RKO (cell line): ENCODE data around the gene TCERG1L.
"Not testable (repeated sequence)": the region's sequence is repeated elsewhere in the genome, so short reads cannot be mapped to it uniquely, and the experiment has no call there.

Experiments
- DNase-seq: peaks from one replicate; pipeline ENCODE4 v3.0.0-alpha.2; 2016; ENCODE audit warnings: low spot score

TCERG1L gene, protein sequence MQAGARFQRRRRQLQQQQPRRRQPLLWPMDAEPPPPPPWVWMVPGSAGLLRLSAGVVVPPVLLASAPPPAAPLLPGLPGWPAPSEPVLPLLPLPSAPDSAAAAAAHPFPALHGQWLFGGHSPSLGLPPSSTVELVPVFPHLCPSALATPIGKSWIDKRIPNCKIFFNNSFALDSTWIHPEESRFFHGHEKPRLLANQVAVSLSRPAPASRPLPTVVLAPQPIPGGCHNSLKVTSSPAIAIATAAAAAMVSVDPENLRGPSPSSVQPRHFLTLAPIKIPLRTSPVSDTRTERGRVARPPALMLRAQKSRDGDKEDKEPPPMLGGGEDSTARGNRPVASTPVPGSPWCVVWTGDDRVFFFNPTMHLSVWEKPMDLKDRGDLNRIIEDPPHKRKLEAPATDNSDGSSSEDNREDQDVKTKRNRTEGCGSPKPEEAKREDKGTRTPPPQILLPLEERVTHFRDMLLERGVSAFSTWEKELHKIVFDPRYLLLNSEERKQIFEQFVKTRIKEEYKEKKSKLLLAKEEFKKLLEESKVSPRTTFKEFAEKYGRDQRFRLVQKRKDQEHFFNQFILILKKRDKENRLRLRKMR

DNA sequence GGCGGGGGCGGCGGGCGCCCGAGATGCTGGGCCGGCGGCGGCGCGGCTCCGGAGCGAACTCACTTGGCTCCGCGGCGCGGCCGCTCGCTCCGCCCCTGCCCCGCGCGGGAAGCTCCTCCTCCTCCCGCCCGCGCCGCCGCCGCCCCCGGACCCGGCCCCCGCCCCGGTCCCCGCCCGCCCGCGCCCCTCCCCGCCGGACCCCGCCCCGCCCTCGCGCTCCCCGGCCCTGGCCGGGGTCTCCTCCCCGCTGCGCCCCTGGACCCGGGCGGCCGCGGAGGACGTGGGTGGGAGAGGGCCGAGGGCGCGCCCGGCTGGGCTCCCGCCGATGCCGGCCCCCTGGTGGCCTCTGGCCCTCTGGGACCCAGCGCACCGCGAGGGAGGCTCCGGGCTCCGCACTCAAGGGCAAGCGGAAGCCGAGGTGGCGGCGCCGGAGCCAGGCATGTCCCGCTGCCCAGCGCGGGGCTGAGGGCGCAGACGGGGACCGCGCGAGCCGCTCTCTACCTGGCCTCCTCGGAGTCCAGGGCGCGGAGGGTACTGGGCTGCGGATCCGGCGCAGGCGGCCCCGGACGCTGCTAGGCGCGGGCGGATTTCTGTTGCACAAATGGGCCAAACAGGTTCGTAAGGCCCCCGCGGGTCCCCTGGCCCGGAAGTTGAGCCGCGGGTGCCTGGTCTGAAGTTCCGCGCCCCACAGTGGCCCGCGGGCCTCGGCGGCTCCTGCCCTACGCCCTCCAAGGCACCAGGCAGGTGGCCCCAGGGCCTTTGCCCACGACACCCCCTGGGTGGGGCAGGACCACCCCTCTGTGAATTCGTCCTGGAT lies at the start of gene TCERG1L:
TCERG1L (minus strand) TSS at position 61 of the 817 bp plus-strand sequence. CDS start 86 bp downstream, outside the sequence.
- no peak for DNase-seq

DNA sequence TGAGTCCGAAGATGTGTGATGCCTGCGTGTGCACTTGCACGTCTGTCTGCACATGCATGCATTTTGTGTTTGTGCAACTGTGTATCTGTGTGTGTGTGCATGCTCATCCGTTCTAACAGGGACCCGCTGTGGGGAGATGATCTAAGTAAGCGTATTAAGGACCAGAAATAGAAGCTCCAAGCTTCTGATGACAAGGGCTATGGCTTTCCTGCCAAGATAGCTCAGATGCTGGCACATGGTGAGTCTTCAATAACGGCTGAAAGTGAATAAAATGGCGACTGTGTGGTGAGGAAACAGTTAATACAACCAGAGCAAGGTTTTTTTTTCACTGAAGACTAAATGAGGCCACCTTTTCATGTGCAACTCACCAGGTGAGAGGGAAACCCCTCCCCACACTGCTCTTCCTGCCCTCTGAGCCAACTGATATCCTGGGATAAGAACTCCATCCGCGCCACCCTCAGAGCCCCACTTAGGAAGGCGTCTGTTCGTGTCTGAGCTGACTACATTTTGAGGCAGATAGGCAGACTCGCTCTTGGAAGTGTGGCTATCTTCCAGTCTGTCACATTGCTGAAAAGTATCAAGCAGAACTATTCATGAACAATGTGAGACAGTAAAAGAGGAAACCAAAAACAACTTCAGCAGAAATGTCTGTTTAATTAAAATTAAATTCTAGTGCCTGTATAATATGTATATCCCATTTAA lies 47.4 kb upstream of the TCERG1L start:
- DNase-seq = no peak

DNA sequence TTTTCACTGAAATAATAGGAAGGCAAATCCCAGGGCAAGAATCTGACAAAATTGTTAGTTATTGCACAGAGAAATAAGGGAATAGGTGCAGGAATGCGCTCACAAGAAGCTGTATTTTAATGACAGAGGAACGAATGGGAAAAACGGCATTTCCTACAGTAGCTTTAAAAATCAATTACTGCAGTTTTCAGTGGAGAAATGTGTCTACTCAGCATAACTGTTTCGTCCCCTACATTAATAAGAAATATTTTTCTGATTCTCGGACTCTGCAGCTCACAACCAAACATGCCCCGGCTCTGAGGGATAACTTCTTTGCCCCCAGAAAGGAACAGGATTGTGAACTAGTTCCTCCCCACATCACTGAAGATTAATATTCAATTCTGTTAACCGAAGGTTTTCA lies 44.9 kb upstream of the TCERG1L start:
- no peak for DNase-seq

DNA sequence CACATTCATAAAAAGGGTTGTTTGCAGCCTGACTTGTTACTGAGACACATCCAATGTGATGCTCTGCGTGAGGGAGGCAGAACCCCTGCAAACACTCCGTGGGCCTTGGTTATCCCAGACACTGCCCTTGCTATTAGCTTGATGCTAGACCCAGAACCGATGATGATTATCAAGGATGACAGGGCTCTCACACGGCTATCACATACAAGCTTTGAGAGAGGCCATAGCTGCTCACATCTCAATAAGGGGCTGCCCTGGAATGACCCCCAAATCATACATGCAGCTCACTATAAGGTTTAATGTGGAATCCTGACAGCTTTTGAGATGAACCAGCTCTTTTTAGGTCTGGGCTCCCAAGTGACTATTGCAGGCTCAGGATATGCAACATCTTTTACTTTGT lies 44.4 kb upstream of the TCERG1L start:
- DNase-seq = no peak

DNA sequence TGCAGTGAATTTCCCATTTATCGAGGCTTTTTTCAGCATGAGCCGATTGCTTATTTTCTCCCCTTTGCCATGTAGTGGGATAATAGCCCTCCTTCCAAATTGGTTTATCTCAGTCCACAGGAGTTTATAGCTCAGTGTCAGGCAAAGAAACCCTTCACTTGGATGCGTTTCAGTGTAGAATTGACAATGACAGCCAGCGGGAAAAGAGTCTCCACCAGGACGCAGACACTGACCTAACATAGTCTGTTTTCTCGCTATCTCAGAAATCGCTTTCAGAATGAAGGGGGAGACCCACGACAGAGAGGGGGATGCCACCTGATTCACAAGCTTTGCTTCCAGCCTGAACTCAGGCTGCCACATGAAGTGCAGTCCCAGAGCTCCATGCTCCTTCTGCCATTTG lies 43.5 kb upstream of the TCERG1L start:
- DNase-seq = no peak

DNA sequence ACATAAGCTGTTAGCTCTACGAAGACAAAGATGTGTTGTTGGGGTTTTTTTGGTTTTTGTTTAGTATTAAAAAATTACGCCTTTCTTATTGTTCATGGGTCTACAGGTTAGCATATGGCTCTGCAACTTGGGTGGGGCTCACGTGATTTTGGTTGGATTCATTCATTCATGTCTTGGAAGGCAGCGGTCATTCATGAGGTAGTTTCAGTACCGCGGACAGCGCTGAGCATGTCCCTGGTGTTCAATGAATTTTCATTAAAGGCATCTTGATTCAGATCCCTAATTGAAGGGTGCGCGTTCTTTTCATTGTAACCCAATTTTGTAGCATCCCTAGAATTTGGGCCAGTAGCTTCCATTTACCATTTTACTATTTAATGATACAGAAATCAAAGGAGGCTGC lies 42.9 kb upstream of the TCERG1L start:
- DNase-seq = peak; percentile 5

DNA sequence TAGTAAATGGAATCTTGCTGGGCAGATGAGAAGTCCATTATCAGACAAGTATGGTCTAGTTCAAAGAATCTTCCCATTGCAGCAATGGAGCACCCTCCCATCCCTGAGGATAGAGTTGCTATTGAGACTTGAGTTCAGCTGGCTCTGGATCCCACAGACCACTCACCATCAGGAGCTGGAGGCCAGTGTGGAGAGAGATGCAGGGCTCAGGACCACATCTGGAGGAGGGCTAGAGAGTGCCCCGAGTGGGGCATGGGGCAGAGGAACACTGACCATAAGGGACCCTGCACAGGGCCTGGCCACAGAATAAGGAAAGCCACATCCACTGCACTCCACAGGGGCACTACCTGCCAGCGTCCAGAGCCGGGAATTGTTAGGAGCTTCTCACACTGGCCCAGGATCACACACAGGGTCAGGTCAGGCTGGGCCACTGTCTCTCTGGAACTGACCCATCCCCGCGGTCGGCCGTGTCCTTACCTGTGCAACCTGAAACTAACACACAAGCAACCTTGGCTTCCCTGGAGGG lies 41.3 kb upstream of the TCERG1L start:
- DNase-seq = no peak

DNA sequence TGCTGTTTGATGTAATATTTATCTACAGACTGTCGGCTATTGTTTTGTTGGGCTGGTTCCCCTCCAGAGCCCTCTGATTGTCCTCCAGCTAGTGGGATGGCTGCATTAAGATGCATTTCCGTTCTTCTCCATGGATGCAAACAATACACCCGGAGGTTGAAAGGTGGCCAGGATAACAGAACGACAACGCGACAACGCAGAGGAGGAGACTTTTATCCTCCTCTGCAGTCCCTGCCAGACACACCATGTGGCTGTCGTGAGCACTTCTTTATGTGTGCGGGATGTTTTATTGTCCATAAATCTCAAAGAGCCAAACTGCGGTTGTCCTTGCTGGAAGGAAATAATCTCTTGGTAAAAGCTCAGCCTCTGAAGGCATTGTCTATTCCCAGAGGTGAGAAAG lies 39.1 kb upstream of the TCERG1L start:
- no peak for DNase-seq

DNA sequence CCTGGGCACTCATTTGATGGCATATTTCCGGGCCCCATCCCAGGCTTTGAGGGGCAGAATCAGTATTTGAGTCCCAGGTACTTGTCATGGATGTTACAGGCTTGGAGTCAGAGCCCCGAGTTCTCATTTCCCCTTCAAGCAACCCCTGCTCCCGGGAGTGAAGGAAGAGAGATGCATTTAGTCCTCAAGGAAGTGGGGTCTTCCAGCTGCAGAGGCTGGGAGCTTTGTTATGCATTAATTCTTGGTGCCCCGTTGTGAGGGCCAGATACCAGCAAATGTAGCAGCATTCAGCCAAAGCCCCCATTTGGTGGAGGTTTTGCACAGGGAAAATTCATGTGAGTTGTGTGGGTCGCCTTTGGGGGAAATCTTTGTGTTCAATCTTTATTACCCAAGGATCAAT lies 38.7 kb upstream of the TCERG1L start:
- no peak for DNase-seq

DNA sequence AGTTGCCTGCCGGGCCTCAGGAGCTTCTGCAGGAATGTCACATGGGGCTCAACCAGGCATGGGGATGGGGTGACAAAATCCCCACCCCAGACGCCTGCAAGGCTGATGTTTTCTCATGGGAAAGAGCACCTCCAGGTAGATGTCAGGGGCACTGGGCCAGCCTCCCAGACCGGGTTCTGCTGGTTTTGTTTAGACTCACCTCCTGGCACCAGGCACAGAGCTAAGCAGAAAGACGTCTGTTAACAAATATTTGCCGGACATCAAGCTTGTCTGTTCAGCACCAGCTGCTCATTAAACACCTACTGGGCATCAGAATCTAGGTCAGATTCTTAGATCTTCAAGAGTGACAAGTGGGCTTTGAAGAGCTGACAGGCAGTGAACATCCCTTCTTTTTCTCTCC lies 34.9 kb upstream of the TCERG1L start:
- DNase-seq = no peak

DNA sequence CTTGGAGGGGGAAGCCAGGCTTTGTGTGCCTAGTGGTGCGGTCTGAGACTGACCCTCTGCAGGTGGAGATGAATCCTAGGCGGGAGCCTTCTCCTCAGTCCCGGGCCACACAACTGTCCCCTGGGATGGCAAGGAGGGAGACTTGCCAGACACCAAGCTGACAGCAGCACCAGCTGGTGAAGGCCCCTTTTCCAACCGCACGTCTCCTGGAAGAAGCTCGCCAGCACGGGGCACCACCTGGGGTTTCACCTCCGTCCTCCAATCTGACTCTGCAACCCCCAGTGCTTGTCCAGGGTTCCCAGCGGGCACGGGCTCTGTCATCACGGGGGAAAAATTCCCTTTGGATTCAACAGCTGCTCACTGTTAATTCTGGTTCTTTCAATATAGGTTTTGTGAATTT lies 34.2 kb upstream of the TCERG1L start:
- no peak for DNase-seq

DNA sequence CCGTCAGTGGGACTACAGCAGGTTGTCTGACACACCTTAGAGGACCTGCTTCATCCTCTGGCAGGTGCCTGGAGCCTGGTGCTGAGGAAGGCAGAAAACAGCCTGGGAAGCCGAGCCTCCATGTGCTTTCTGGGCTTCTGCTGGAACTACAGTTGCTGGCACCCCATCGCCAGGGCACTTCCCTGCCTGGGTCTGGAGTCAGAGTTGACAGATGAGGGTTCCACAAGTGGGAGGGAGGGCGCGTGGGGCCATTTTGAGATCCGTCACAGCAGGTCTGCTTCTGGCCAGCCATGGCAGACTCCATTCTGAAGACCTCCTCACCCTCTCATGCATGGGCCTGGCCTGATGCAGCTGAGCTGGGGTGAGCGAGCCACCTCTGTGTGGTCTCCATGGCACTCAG lies 33.2 kb upstream of the TCERG1L start:
- no peak for DNase-seq

DNA sequence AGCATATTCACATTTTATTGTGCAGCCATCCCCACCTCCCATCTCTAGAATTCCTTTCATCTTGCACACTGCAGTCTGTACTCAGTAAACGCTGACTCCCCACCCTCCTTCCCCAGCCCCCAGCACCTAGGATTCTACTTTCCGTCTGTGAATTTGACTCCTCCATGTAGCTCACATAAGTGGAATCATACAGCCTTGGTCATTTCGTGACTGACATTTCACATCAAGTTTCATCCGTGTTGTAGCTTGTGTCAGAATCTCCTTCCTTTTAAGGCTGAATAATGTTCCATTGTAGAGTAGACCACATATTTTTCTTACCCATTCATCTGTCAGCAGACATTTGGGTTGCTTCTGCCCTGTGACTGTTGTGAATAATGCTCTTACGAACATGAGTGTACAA lies 26.2 kb upstream of the TCERG1L start:
- DNase-seq = no peak

DNA sequence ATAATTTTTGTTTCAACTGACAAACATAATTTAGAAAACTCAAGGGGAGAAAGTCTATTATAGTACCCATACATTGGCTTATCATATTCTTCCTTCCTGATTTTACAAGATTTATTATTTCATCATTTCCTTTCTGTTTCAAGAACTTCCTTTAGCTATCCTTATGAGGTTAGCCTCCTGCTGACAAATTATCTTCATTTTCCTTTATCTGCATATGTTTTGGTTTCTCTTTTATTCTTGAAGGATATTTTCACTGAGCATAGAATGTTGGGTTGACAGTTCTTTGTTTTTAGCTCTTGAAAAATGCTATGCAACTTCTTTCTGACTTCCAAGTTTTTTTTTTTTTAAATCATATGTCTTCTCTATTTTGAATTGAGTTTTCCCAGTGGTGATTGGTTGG lies 21.3 kb upstream of the TCERG1L start:
- no peak for DNase-seq

DNA sequence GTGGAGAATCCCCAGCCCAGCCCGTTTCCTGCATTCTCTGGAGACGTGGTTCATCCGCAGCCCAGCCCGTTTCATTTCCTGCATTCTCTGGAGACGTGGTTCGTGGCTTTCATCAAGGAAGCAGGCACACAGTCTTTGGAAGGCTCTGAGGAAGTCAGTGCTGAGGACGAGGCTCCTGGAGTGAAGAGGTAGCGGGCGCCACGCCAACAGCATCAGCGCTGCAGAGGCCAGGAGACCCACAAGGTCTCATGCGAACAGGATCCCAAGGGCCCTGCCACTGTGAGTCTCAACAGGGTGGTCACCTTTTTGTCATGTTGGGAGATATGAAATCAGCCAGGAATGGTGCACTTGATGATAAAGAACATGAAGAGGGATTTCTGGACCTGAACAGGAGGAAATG lies 12.4 kb upstream of the TCERG1L start:
- DNase-seq = no peak

DNA sequence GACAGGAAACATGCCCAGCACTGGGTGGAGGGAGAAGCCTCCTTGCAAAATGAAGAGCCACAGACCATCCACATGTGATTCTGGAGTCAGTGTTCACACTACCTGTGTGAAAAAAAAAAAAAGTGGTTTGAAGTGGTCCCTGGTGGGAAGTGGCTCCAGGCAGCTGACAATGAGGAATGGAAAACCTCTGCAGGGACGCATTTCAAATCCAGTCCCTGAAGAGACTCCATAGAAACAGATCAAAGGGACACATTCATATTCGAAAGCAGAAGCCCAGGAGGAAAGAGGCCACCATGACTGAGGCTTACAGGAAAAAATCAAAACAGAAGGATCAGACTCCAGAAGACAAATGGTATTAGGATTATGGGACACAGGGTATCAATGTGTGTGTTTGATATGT lies 11.5 kb upstream of the TCERG1L start:
- no peak for DNase-seq

DNA sequence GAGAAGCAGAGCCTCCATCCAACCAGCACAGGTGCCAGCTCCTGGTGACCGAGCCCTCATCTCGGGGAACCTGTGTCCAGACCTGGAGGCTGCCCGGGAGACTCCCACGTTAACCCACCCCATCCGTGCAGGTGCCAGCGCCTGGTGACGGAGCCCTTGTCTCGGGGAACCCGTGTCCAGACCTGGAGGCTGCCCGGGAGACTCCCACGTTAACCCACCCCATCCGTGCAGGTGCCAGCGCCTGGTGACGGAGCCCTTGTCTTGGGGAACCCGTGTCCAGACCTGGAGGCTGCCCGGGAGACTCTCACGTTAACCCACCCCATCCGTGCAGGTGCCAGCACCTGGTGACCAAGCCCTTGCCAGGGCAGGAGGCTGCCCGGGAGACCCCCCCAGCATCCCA lies 11.1 kb upstream of the TCERG1L start:
- DNase-seq = not testable (repeated sequence)

DNA sequence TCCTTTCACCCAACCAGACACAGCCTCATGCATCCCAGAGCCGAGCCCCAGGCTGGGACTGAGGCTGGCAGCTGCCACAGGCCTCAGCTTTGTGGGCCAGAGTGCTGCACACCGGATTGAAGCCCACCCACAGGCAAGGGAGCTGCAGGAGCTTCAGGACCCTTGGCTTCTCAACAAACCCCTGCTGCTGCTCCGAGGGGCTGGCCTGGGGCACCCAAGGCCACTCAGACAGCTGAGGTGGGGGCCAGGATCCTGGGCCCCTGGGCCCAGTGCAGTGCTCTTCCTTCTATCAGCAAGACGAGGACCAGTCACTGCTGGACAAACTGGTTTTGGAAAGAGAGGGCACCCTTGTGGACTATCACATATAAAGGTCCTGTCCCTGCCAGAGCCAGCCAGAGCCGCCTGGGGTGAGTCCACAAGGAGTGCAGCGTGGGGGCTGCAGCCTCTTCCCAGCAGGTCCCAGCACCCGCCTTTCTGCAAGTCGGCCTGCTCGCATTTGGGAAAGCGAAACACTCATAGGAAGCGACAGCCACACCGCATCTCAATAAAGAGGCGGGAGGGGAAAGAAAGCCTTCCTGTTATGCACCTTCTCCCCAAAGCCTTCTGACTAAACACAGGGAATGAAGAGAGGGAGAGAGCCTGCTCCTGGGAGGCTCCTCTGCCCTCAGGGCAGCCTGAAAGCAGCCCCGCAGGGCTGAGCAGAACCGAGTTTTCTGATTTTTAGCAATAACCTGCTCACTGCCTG lies 9.5 kb upstream of the TCERG1L start:
- DNase-seq = no peak

DNA sequence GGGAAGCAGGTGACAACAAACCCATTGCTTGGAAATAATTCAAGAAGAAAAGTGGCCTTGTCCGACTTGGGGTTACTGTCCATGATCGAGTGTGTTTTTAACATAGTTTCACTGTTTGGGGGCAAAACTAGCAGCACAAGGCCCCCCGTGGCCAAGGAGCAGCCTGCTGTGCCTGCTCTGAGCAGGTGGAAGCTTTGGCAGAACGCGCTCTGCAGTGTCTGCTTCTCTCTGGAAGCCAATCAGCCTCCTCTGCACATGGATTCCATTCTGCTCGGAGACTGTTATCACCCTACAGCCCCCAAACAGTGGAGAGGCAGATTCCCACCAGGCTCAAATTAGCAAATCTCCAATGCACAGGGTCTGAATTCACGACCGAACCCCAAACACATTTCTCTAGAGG lies 7.3 kb upstream of the TCERG1L start:
- DNase-seq = no peak

DNA sequence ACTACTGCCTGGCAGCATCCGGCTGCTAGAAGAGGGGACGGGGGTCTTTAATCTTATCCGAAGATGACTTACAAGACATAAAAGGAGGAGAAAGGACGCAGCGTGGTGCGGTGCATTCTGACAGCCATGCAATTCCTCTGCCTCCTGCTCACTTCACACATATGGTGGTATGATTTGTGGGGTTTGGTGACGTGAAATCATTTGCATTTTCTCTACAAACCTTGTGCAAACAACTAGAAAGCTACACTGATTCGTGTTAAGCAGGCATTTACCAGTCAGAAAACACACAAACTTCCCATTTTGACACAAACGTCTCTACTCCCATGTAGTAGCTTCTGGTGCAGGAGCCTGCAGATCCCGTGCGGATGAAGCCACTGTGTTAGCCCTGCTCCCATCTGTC lies 6.8 kb upstream of the TCERG1L start:
- DNase-seq = no peak

DNA sequence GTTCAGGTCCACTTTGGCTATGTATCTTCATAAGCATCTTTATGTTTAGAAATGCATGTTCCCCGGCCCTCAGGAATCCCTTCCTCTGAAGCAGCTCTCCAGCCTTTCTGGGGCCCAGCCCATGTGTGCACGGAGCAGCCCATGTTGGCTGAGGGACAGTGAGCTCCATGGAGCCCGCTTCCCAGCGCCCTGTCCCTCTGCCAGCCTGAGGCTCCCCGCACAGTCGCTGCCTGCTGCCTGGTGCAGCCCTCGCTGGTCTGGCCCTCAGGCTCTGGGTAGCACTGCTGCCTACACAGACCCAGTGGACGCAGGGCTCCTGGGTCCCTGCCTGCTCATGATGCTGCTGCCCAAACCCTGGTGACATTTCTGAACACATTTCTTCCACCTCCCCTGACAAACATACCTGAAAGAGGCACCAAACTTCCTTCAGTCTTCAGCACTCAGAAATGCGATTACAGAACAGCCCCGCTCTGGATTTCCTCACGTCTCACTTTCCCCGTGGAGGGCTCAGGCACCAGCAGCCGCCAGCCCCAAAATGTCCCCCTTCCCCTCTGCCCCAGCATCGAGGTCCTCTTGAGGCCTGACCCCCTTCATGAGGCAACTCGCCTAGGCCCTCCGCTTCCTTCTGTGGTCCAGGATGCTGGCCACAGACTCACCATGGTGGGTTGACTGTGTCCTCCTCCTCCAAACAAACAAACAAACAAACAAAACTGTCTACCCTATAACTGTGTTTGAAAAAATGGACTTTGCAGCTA lies 5.0 kb upstream of the TCERG1L start:
- no peak for DNase-seq
